ENCODE measurements around the gene LRCOL1. TPM values are rescaled to one million over a fixed set of nuclear protein-coding genes. Genes with fewer than 3 reads are reported as not detected.

LRCOL1 gene
- total and polyA plus RNA-seq, 4 donors: 0.98 to 1.8 (median 1.3) TPM

DNA sequence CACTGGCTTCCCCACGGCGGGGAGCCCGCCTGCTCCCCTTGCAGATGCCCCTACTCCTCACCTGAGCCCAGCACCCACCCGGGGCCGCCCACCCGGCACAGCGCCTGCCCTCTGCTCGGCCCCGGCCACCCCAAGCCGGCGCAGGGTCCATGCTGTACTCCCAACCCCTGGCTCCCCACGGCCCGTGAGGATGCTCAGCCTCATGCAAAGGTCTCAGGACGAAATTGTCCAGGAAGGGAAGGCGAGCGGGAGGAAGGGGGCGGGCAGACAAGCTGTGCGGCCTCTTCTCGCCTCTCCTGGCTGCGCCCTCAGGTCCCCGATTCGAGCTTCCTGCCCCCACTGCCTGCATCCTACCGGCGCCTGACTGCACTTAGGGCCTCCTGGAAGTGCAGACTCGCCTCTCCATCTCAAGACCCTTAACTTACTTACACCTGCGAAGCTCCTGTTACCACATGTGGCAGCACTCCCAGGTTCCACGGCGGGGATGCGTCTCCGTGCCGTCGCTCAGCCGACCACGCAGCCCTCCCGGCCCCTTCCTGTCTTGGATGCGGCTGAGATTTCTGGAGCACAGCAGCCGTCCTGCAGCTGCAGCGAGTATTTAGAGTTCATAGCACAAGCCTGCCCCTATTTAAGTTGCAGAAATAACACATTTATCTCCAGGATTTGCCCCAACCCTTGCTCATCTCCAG is 18.0 kb downstream of the LRCOL1 start:
- ATAC-seq (ENCODE audit: insufficient read depth, low FRiP score) (no peak), DNase-seq (no peak)
- Histone ChIP-seq H3K36me3 (ENCODE audit: control insufficient read depth in 4 of 4, insufficient read depth in 4 of 4, low read length in 4 of 4) (no peaks in the 10 kb centered on the region), H3K9ac (ENCODE audit: insufficient read depth in 1 of 2, low read length in 2 of 2) (no peak overlapping the region), H3K9me3 (ENCODE audit: control insufficient read depth in 4 of 4, insufficient read depth in 3 of 4, low read length in 3 of 4) (peaks cover 0 to 3% (median 0%) of the 10 kb centered on the region in 4 donors), H3K27me3 (ENCODE audit: control insufficient read depth in 3 of 3, insufficient read depth in 3 of 3, low read length in 2 of 3) (no peaks in the 10 kb centered on the region), H3K4me1 (ENCODE audit: control insufficient read depth in 5 of 5, insufficient read depth in 5 of 5, low read length in 5 of 5) (peaks cover 0 to 8% (median 3%) of the 10 kb centered on the region in 5 donors), H3K4me3 (no peak overlapping the region), H3K27ac (ENCODE audit: low read depth in 1 of 2, low read length in 1 of 2) (no peak overlapping the region)
- WGBS, 2 donors: 82 to 87% methylated on average over 38 of the region's 38 CpGs
- TF ChIP-seq CTCF (IDR thresholded peaks at IDR 0.05; ENCODE audit: control extremely low read depth, extremely low read depth): no peak

DNA sequence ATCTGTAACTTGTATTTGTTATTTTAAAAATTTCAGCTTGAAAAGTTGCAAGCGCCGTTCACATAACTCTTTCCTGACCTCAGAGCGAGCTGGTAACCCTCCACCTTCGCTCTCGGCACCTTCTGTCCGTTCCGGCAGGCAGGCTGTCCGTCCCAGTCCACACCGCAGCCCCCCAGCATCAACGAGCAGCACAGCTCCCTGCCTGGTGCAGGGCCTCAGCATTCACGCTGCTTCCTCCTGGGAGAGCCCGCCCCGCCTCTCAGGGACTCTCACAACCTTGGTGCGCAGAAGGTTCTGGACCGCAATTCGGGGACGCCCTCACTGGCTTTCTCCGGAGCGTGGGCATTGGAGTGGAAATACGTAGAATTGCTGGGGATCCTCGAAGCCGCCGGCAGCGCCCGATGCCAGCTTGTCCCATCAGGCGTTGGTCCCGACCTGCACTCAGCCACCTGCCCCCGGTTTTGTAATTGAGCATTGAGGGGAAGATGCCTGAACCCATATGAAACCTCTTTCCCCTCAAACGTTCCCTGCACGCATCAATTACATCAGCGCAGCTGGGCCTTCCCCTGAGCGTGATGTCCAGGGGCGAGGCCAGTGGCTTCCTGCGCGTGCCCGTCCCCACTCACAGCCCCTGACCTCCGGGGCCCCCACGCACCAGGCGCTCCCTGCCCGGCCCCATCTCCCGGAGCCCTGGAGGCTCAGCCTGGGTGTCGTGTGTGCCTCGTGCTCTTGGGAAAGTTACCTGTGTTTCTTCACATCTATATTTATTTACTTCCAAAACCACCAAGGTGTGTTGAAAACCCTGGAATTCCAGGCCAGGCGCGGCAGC is 19.1 kb downstream of the LRCOL1 start:
- H3K4me1 ChIP-seq (ENCODE audit: control insufficient read depth in 5 of 5, insufficient read depth in 5 of 5, low read length in 5 of 5): peaks cover 0 to 6% (median 2%) of the 10 kb centered on the region in 5 donors
- no peak overlapping the region for H3K9ac ChIP-seq (ENCODE audit: insufficient read depth in 1 of 2, low read length in 2 of 2)
- H3K27ac ChIP-seq (ENCODE audit: low read depth in 1 of 2, low read length in 1 of 2): no peak overlapping the region
- ATAC-seq (ENCODE audit: insufficient read depth, low FRiP score) (no peak), DNase-seq (no peak)
- WGBS, 2 donors: 91 to 95% methylated on average over 45 of the region's 45 CpGs
- H3K27me3 ChIP-seq (ENCODE audit: control insufficient read depth in 3 of 3, insufficient read depth in 3 of 3, low read length in 2 of 3): no peaks in the 10 kb centered on the region
- no peaks in the 10 kb centered on the region for H3K36me3 ChIP-seq (ENCODE audit: control insufficient read depth in 4 of 4, insufficient read depth in 4 of 4, low read length in 4 of 4)
- H3K4me3 ChIP-seq: no peak overlapping the region
- H3K9me3 ChIP-seq (ENCODE audit: control insufficient read depth in 4 of 4, insufficient read depth in 3 of 4, low read length in 3 of 4): peaks cover 0 to 3% (median 0%) of the 10 kb centered on the region in 4 donors
- no peak for TF ChIP-seq CTCF (IDR thresholded peaks at IDR 0.05; ENCODE audit: control extremely low read depth, extremely low read depth)

DNA sequence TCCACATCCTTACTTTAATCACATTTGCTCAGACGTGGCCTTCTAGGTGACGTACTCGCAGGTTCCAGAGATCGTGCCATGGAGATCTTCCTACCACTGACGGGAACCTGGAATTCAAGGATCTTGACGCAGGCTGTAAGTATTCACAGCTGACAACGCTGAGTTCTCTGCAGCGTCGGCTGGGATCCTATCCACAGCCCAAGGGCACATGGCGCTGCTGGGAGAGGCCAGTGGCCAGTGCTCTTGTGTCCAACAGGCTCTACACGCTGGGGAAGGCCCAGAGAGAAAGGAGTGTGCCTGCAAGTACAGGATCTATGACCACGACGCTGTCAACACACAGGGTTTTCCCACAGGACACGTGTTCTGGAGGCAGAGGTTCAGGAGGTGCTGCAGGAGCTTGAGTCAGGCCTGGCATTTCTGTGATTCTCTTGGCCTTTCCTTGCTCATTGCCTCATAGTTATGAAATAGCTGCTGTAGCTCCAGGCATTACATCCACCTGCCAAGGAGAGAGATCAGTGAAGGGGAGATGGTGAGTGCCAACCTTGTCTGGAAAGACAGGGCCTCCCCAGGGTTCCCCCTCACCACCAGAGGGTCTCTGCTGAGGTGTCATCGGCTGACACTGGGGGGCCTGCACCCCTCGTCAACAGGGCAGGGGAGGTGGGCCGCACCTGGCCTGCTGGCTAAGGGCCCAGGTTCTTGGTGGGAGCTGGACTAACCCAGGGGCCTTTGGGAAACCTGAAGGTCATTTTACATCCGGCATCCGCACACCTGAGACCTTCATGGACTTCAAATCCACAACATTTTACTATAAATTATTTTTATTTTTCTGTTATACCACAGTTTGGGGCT is 21.3 kb downstream of the LRCOL1 start:
- H3K9me3 ChIP-seq (ENCODE audit: control insufficient read depth in 4 of 4, insufficient read depth in 3 of 4, low read length in 3 of 4): peaks cover 0 to 3% (median 0%) of the 10 kb centered on the region in 4 donors

More for the DNA sequence above, 21.3 kb downstream of the LRCOL1 start:
- no peak overlapping the region for H3K4me3 ChIP-seq
- H3K9ac ChIP-seq (ENCODE audit: insufficient read depth in 1 of 2, low read length in 2 of 2): no peak overlapping the region
- TF ChIP-seq CTCF (IDR thresholded peaks at IDR 0.05; ENCODE audit: control extremely low read depth, extremely low read depth): no peak
- WGBS, 2 donors: 85 to 93% methylated on average over 19 of the region's 19 CpGs
- ATAC-seq (ENCODE audit: insufficient read depth, low FRiP score): no peak
- no peaks in the 10 kb centered on the region for H3K27me3 ChIP-seq (ENCODE audit: control insufficient read depth in 3 of 3, insufficient read depth in 3 of 3, low read length in 2 of 3)
- peaks cover 0 to 6% (median 2%) of the 10 kb centered on the region in 5 donors for H3K4me1 ChIP-seq (ENCODE audit: control insufficient read depth in 5 of 5, insufficient read depth in 5 of 5, low read length in 5 of 5)
- no peak for DNase-seq
- H3K36me3 ChIP-seq (ENCODE audit: control insufficient read depth in 4 of 4, insufficient read depth in 4 of 4, low read length in 4 of 4): no peaks in the 10 kb centered on the region
- no peak overlapping the region for H3K27ac ChIP-seq (ENCODE audit: low read depth in 1 of 2, low read length in 1 of 2)

All from lung (tissue), 12 donors.